ENCODE measurements around the gene BUB1B. TPM values are rescaled to one million over a fixed set of nuclear protein-coding genes. Genes with fewer than 3 reads are reported as not detected.

The BUB1B gene
- total and polyA plus RNA-seq, 4 donors: 1.1 to 8.0 (median 2.1) TPM

DNA sequence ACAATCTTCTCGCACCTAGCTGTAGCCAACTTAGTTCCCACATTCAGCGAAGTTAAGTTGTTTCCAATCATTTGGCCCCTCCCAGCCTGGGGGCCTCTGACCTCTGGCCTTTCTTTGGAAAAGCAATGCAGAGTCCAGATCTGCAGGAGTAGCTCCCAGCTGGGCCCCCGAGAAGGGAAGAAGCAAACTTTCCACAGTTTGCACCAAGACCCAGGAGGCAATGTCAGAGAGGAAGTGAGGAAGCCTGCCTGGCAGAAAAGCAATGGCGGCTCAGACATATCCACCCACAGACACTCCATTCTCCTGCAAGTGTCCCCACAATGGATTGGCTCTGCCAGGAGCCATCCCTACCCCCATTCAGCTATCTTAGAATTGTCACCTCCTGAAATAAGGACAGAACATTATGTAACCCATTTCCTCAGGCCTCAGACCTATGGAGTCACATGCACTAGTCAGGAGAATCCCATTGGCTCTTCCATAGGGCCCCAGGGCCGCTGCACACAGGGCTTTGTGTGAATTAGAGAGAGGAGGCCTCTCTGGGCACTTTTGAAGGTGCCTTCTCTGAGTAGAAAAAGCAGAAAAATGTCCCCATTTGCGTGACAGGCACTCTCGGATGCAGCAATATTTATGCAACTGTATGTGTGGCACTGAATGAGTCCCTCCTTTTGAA, 3.0 kb upstream of the BUB1B start:
- ATAC-seq (ENCODE audit: insufficient read depth, low FRiP score) (no peak), DNase-seq (no peak)
- no peak overlapping the region for H3K4me3 ChIP-seq
- peaks cover 0 to 26% (median 6%) of the 10 kb centered on the region in 5 donors for H3K4me1 ChIP-seq (ENCODE audit: control insufficient read depth in 5 of 5, insufficient read depth in 5 of 5, low read length in 5 of 5)
- no peak overlapping the region for H3K9ac ChIP-seq (ENCODE audit: insufficient read depth in 1 of 2, low read length in 2 of 2)
- no peak overlapping the region for H3K27ac ChIP-seq (ENCODE audit: low read depth in 1 of 2, low read length in 1 of 2)
- H3K9me3 ChIP-seq (ENCODE audit: control insufficient read depth in 4 of 4, insufficient read depth in 3 of 4, low read length in 3 of 4): no peaks in the 10 kb centered on the region
- H3K36me3 ChIP-seq (ENCODE audit: control insufficient read depth in 4 of 4, insufficient read depth in 4 of 4, low read length in 4 of 4): peaks cover 0 to 3% (median 0%) of the 10 kb centered on the region in 4 donors
- 70 to 89% methylated on average over 7 of the region's 7 CpGs for WGBS, 2 donors
- TF ChIP-seq CTCF (IDR thresholded peaks at IDR 0.05; ENCODE audit: control extremely low read depth, extremely low read depth): no peak
- H3K27me3 ChIP-seq (ENCODE audit: control insufficient read depth in 3 of 3, insufficient read depth in 3 of 3, low read length in 2 of 3): no peaks in the 10 kb centered on the region

GRCh38 chr15:40160021-40160420, 848 bp upstream of the BUB1B start:
- Histone ChIP-seq H3K27ac (ENCODE audit: low read depth in 1 of 2, low read length in 1 of 2) (no peak overlapping the region), H3K9ac (ENCODE audit: insufficient read depth in 1 of 2, low read length in 2 of 2) (no peak overlapping the region), H3K27me3 (ENCODE audit: control insufficient read depth in 3 of 3, insufficient read depth in 3 of 3, low read length in 2 of 3) (no peaks in the 10 kb centered on the region), H3K9me3 (ENCODE audit: control insufficient read depth in 4 of 4, insufficient read depth in 3 of 4, low read length in 3 of 4) (no peaks in the 10 kb centered on the region), H3K4me1 (ENCODE audit: control insufficient read depth in 5 of 5, insufficient read depth in 5 of 5, low read length in 5 of 5) (peaks cover 0 to 32% (median 6%) of the 10 kb centered on the region in 5 donors), H3K4me3 (no peak overlapping the region), H3K36me3 (ENCODE audit: control insufficient read depth in 4 of 4, insufficient read depth in 4 of 4, low read length in 4 of 4) (peaks cover 0 to 3% (median 1%) of the 10 kb centered on the region in 4 donors)
- ATAC-seq (ENCODE audit: insufficient read depth, low FRiP score): no peak
- no peak for TF ChIP-seq CTCF (IDR thresholded peaks at IDR 0.05; ENCODE audit: control extremely low read depth, extremely low read depth)
- DNase-seq: no peak
- 96 to 98% methylated on average over 3 of the region's 3 CpGs for WGBS, 2 donors

DNA sequence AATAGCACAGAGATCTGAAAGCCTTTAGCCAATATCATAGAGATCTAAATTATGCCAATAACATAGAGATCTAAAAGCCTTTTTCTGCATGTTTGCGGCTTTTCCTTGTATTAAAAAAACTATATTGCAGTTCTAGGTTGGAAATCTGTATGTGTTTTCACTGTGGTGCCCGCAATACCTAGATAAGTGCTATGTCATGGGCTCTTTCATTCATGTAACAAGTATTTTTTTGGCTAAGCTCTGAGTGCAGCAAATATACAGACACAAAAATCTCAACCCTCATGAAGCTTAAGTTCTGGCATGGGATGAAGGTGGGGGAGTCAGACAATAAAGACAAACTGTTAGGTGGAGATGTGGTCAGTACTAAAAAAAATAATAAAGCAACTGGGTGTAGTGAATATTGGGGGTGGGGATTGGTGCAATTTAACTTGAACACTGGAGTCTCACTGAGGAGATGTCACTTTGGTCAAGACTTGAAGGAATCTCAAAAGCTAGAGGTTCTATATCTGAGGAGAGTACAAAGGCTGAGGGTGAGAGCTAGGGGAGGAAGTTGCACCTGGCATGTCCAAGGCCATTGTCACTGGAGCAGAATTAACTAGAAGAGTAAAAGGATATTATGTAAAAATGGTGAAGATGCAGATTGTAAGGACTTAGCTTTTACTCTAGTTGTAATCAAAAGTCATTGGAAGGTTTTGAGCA, 973 bp downstream of the BUB1B start:
- H3K9ac ChIP-seq (ENCODE audit: insufficient read depth in 1 of 2, low read length in 2 of 2): peak overlapping the region; percentile 47 to 76
- ATAC-seq (ENCODE audit: insufficient read depth, low FRiP score): no peak

More for the DNA sequence above, 973 bp downstream of the BUB1B start:
- Histone ChIP-seq H3K36me3 (ENCODE audit: control insufficient read depth in 4 of 4, insufficient read depth in 4 of 4, low read length in 4 of 4) (peaks cover 0 to 5% (median 1%) of the 10 kb centered on the region in 4 donors), H3K27me3 (ENCODE audit: control insufficient read depth in 3 of 3, insufficient read depth in 3 of 3, low read length in 2 of 3) (no peaks in the 10 kb centered on the region), H3K4me1 (ENCODE audit: control insufficient read depth in 5 of 5, insufficient read depth in 5 of 5, low read length in 5 of 5) (peaks cover 0 to 28% (median 4%) of the 10 kb centered on the region in 5 donors), H3K4me3 (no peak overlapping the region), H3K27ac (ENCODE audit: low read depth in 1 of 2, low read length in 1 of 2) (no peak overlapping the region), H3K9me3 (ENCODE audit: control insufficient read depth in 4 of 4, insufficient read depth in 3 of 4, low read length in 3 of 4) (no peaks in the 10 kb centered on the region)
- 15 to 21% methylated on average over 2 of the region's 2 CpGs for WGBS, 2 donors
- no peak for TF ChIP-seq CTCF (IDR thresholded peaks at IDR 0.05; ENCODE audit: control extremely low read depth, extremely low read depth)
- peak in 2 of 3 donors; percentile 4 to 8 for DNase-seq

All from lung (tissue), 12 donors.